DMS153 treated with DMSO at 0.1 percent for 48 hours (cell line): ENCODE data around the gene LRIT3.

ENCODE experiments used
- DNase-seq: peaks from one replicate; lab custom pipeline; 2025; ENCODE audit not compliant: unreplicated experiment; lab: John Stamatoyannopoulos, UW

LRIT3 gene

DNA sequence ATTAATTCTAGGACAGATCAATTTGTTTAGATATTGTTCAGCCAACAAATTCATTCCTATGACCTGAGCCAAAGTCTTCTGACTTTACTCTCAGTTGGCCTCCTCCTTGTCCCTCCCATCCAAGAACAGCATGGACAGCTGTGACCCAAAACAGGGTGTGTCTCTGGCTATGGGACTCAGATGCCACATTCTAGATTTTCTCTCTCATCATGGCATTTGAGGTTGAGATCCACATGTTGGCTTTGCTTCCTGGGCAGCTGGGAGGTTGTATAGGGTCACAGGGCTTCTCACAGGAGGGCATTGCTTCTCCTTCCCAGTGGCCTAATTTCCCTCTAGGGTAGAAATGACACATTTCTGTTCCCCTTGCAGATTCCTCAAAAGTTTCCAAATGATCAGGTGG lies 42.2 kb downstream of the LRIT3 start:
- no peak for DNase-seq

DNA sequence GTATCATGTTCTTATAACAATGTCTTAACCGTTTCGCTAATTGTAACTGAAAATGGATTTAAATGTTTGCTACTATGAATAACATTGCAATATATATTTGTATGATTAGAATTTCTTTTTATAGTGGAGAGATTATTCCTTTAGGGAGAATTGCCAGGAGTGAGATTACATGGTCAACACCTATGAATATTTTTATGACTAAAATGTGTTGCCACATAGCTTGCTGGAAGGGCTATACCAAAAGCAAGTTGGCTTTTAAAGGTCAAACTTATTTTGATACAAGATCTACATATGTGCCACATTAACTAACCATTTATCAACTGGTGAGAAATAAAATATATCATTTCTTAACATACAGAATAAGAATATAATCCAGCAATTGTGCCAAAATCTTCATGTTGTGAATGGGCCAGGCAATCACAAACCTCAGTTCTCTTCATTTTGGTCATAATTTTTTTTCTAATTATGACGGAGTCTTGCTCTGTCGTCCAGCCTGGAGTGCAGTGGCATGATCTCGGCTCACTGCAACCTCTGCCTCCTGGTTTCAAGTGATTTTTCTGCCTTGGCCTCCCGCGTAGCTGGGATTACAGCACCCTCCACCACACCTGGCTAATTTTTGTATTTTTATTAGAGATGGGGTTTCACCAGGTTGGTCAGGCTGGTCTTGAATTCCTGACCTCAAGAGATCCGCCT lies 54.8 kb downstream of the LRIT3 start:
- DNase-seq, result no peak

DNA sequence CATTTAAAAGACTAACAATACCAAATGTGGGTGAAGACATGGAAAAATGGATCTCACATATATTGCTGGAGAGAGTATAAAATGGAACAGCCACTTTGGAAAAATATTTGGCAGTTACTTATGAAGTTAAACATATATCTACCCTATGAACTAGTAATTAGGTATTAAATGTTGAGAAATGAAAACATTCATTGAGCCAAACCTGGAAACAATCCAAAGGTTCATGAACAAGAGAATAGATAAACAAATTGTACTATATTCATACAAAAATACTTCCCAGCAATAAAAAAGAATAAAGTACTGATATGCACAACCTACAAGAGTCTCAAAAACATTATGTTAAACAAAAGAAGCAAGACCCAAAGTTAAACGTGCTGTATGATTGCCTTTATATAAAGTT lies 60.8 kb downstream of the LRIT3 start:
- DNase-seq, result no peak

DNA sequence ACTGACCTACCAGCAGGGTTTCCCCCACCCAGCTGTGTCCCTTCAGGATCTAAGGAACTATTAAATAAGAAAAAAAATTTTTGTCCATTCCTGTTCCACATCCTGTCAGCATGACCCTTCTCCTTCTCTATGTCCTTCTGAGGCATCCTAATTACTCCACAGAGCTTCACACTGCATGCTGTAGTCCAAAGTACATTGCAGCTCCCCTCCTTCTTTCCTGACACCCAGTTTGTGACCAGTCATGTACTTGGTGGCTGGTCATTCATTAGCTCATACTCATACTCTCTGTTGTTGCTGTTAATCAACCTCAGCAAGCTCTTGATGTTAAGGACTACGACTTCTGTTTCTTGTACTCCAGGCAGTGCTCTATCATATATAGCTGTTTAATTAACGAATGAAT lies 62.3 kb downstream of the LRIT3 start:
- no peak for DNase-seq

DNA sequence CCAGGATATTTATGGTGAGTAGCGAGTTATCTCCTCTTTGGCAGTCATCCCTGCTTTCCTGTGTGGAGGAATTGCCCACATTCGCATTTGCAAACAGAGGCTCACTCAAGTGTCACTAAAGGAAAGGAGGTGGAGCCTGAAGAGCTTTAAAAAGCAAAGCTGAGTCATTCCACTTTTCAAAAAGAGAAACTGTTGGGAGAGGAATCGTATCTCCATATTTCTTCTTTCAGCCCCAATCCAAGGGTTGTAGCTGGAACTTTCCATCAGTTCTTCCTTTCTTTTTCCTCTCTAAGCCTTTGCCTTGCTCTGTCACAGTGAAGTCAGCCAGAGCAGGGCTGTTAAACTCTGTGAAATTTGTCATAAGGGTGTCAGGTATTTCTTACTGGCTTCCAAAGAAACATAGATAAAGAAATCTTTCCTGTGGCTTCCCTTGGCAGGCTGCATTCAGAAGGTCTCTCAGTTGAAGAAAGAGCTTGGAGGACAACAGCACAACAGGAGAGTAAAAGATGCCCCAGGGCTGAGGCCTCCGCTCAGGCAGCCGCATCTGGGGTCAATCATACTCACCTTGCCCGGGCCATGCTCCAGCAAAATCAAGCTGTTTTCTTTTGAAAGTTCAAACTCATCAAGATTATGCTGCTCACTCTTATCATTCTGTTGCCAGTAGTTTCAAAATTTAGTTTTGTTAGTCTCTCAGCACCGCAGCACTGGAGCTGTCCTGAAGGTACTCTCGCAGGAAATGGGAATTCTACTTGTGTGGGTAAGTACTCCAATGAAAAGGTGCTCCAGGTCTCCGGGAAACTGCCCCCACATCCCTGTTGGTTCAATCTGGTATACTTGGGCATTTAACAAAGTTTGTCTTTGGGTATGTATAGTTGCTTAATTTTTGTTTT lies 65.0 kb downstream of the LRIT3 start, which contains the start of gene EGF:
TSS of gene EGF (plus strand) at position 178 of the 890 bp plus-strand sequence. CDS start at position 631, 453 bp downstream.
- no peak for DNase-seq

DNA sequence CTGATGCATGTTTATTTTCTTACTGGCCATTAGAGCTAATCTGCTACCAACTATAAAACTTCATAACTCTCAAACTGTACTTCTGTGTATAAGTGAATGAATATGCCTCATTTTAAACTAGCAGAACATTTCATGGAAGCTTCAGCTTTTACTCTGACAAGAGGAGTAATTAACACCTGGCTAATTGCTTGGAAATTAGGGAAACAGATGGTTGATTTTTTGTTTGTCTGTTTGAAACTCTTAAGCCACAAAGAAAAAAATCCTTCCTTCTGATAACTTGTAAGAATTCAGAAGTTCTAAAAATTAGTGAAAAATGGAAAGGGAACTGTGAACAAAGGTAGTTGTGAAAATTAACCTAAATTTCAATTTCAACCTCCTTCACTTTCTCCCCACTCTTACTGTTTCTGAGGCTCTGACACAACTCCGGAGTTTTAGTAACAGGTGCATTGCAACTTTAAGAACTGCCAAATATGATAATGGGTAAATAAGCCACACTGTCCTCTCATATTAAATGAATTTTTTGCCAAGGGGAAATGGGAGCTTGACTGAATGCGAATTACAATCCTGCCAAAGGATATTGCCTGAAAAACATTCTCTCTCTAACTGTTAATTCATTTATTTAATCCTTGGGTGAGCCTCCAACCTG lies 65.8 kb downstream of the LRIT3 start:
- no peak for DNase-seq

DNA sequence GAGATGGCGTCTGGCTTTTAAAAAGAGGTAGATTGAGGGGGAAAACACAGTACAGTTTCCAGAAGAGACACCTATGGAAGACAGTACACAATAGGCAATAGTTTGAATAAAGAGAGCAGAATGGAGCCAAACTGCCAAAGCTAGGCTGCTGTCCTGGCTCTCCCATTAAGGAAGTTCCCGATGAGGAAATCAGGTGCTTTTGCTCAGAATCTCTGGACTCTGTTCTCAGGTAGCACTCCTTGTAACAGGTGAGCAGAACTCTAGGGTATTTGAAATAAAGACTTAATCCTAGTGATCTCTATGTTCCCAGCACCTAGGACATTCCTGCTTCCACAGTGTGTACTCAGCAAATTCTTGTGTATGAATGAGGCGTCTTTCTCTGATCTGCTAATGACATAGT lies 66.4 kb downstream of the LRIT3 start:
- DNase-seq, result no peak

DNA sequence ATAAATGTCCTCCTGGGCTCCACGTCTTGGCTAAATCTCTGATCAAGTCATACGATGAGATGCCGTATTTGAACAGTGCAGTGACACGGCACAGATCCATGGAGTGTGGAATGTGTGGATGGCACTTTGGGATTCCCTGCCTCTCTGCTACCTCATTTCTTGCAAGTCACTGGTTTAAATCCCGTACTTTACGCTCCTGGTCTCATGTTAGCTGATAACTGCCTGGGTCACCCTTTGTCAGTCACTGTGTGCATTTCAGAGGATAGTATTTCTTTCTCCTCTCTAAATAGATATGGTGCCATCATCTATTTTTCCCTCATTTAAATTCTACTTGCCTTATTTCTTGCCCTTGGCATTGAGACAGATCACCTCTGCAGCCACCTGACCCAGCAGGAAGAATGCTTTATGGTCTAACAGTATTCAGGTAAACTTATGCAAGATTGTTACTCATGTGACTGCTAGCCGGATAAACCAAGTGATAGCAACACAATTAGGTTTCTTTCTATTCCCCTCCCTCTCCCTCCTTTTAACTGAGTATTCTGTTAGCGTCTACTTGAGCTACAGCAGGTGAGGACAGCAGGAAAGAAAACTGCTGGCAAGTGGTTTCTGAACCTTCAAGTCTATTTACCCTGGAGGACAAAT lies 67.6 kb downstream of the LRIT3 start:
- no peak for DNase-seq

DNA sequence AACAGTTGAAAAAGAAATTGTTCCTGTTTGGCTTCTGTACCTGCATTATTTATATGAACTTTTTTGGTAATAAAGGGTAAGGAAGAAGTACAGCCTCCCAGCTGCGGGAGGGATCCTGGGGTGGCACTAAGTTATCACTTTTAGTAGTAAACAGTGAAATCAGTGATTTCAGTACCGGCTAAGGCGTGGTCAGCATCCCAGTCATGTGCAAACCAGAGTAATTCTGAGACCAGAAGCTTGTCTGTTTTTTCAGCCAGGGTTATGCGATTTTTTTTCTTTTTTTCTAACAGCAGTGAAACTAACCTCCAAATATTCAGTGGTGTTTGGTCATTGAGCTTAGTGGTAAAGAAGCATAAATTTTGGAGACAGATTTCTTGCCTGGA lies 68.1 kb downstream of the LRIT3 start:
- DNase-seq, result no peak

DNA sequence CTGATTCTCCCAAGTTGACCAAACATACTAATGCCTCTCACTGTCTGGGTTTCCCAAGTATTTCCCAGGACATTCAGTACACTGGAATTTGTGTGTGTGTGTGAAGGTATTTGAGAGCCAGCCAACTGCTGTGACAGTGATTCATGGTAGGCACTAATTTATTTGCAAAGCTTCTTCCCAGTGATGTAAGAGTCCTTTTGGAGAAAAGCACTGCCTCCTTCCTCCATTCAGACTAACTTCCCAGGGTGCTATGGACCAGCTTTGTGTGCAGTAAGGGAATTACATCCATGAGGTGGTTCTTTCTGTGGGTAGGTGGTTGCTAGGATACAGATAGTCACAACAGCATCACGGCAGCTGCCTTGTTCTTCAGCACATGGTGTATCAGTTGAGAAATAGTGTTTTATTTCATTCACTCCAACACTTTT lies 73.5 kb downstream of the LRIT3 start:
- no peak for DNase-seq
